Keratinocyte (primary cell): ENCODE data around the gene KIF14.

Source experiments
- EZH2 ChIP-seq: IDR thresholded peaks from one replicate; pipeline ENCODE4 v1.6.1; 2012; ENCODE audit warnings: inconsistent platforms, mild to moderate bottlenecking, low read length, moderate library complexity
- TF ChIP-seq, protein P1 (sequence below), 3 experiments: IDR thresholded peaks in 1 of 3; conservative IDR thresholded peaks in 1 of 3; optimal IDR thresholded peaks in 1 of 3; 2 replicates in 2 of 3; 3 replicates in 1 of 3; pipeline versions ENCODE3 to v1.5.1; 2011; ENCODE audit warnings: low read length in 3 of 3, mild to moderate bottlenecking in 3 of 3, moderate library complexity in 2 of 3, control low read depth in 1 of 3, inconsistent platforms in 1 of 3; ENCODE audit not compliant: insufficient read depth in 2 of 3; ENCODE audit errors: extremely low read depth in 1 of 3

DNA sequence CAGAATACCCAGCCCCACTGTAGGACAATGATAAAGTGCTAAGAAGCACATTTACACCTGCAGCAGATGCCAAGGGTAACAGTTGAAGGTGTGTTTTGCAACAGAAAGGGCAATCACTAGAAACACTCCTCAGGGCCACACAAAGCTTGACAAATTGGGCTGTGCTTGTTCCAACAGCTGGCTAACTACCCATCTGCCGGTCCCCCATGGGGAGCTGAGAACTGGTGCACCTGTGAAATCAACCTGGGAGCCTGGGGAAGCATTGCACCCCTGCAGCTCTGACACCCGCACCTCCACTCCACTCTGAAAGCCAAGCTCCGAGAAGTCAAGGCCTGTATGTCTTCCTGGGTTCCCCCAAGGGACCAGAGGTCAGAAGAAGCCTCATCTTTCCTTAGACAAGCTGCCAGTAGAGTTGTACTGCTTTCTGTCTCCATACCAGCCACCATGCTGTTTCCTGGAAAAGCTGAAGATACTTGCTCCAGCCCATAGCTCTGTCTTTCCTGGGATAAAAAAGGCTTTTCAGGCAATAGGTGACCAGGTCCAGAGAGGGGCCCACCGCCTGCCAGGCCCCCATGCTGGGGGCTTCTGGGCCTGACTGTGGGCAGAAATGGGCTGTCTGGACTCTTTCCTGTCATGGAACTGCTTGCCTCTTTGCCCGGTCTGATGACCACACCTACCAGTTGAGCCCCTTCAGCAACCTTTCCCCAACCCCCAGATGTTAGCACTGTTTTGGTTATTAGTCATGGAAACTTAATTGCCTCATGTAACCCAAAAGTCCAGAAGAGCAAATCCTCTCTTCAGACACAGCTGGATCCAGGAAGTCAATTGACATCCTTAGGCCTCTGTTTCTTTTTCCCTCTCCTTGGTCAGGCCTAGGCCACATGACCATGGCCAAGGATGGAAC is 93.6 kb downstream of the KIF14 start:
- TF ChIP-seq, protein P1, sequence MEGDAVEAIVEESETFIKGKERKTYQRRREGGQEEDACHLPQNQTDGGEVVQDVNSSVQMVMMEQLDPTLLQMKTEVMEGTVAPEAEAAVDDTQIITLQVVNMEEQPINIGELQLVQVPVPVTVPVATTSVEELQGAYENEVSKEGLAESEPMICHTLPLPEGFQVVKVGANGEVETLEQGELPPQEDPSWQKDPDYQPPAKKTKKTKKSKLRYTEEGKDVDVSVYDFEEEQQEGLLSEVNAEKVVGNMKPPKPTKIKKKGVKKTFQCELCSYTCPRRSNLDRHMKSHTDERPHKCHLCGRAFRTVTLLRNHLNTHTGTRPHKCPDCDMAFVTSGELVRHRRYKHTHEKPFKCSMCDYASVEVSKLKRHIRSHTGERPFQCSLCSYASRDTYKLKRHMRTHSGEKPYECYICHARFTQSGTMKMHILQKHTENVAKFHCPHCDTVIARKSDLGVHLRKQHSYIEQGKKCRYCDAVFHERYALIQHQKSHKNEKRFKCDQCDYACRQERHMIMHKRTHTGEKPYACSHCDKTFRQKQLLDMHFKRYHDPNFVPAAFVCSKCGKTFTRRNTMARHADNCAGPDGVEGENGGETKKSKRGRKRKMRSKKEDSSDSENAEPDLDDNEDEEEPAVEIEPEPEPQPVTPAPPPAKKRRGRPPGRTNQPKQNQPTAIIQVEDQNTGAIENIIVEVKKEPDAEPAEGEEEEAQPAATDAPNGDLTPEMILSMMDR (optimal IDR thresholded peaks at IDR 0.05 in 1 of 3, IDR thresholded peaks at IDR 0.05 in 1 of 3, conservative IDR thresholded peaks at IDR 0.05 in 1 of 3; ENCODE audit: extremely low read depth in 1 of 3, insufficient read depth in 2 of 3, low read length in 3 of 3), result no peak
- TF ChIP-seq EZH2, result no peak
